Measurements from ENCODE around the gene ARHGAP29. TPM values are rescaled to one million over a fixed set of nuclear protein-coding genes. Genes with fewer than 3 reads are reported as not detected.

ARHGAP29 gene
- total RNA-seq, 1 donor from 2014 or later = 1.5 TPM

DNA sequence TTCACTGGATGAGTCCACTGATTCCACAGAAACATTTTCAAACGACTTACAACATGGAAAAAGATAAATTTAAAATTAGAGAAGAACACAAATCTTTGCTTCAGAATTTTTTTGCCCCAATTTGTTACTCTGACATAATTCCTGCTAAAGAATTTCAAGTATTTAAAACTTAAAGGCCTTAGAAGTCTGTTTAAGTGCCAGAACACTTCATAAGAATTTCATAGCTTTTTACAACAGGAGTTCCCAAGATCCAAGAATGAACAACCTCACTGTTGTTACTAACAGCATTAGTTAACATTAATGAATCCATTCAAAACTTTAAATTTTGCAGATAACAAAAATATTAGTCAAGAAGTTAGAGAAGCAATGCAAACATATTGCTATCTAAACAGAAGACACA is 31.7 kb downstream of the ARHGAP29 start:
- H3K27ac Mint-ChIP-seq (ENCODE audit: unreplicated experiment) = no peak overlapping the region
- TF ChIP-seq, protein P1, sequence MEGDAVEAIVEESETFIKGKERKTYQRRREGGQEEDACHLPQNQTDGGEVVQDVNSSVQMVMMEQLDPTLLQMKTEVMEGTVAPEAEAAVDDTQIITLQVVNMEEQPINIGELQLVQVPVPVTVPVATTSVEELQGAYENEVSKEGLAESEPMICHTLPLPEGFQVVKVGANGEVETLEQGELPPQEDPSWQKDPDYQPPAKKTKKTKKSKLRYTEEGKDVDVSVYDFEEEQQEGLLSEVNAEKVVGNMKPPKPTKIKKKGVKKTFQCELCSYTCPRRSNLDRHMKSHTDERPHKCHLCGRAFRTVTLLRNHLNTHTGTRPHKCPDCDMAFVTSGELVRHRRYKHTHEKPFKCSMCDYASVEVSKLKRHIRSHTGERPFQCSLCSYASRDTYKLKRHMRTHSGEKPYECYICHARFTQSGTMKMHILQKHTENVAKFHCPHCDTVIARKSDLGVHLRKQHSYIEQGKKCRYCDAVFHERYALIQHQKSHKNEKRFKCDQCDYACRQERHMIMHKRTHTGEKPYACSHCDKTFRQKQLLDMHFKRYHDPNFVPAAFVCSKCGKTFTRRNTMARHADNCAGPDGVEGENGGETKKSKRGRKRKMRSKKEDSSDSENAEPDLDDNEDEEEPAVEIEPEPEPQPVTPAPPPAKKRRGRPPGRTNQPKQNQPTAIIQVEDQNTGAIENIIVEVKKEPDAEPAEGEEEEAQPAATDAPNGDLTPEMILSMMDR (conservative IDR thresholded peaks at IDR 0.05) = no peak
- no peaks in the 10 kb centered on the region for H3K4me1 Mint-ChIP-seq
- H3K27me3 Mint-ChIP-seq (ENCODE audit: low read depth) = peaks cover 3% of the 10 kb centered on the region
- no peak overlapping the region for H3K4me3 Mint-ChIP-seq
- H3K9me3 Mint-ChIP-seq = peaks cover 5% of the 10 kb centered on the region
- H3K36me3 Mint-ChIP-seq (ENCODE audit: low read depth) = peaks cover 5% of the 10 kb centered on the region
- no peak for DNase-seq (ENCODE audit: low read depth, low spot score)

DNA sequence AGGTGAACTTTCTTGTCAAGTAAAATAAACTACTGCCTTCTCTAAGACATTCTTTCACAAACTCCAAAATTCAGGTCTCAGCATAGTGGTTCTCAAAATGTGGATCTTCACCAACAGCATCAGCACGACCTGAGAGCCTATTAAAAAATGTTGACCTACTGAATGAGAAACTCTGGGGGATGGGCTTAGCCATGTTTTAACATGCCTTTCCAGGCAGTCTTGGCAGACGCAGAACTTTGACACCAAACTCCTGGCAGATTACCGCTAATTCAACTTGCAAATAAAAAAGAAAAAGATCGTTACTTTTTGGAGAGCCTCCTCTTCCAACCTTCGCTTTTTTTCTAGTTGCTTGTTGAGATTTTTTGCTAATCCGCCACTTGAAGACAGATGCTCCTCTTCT is 35.1 kb downstream of the ARHGAP29 start:
- H3K9me3 Mint-ChIP-seq = no peaks in the 10 kb centered on the region
- H3K4me3 Mint-ChIP-seq = no peak overlapping the region
- H3K27me3 Mint-ChIP-seq (ENCODE audit: low read depth) = peaks cover 3% of the 10 kb centered on the region
- H3K4me1 Mint-ChIP-seq = no peaks in the 10 kb centered on the region
- no peak overlapping the region for H3K27ac Mint-ChIP-seq (ENCODE audit: unreplicated experiment)
- no peak for DNase-seq (ENCODE audit: low read depth, low spot score)
- TF ChIP-seq, protein P1 (conservative IDR thresholded peaks at IDR 0.05) = no peak
- H3K36me3 Mint-ChIP-seq (ENCODE audit: low read depth) = no peaks in the 10 kb centered on the region

DNA sequence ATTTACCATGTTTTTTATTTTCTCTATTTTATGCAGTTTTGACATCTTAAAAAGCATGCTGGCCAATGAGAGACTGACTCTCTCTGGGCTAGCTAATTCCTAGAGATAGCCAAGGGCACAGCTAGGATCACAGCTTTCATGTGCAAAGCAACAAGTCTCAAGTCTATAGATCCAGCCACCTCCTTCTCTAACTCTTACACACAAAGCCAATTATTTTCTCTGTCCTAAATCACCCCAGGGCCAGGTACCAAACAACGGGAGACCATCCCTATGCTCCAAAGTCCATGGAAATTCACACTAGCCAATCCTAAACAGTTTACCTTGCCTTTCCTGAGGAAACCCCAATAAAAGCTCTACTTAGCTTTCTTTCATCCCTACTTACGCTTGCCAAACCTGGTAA is 38.0 kb downstream of the ARHGAP29 start:
- TF ChIP-seq, protein P1 (conservative IDR thresholded peaks at IDR 0.05) = no peak
- Mint-ChIP-seq H3K4me3 (no peak overlapping the region), H3K27ac (ENCODE audit: unreplicated experiment) (no peak overlapping the region), H3K4me1 (no peaks in the 10 kb centered on the region), H3K27me3 (ENCODE audit: low read depth) (peaks cover 3% of the 10 kb centered on the region), H3K36me3 (ENCODE audit: low read depth) (no peaks in the 10 kb centered on the region), H3K9me3 (no peaks in the 10 kb centered on the region)
- no peak for DNase-seq (ENCODE audit: low read depth, low spot score)

DNA sequence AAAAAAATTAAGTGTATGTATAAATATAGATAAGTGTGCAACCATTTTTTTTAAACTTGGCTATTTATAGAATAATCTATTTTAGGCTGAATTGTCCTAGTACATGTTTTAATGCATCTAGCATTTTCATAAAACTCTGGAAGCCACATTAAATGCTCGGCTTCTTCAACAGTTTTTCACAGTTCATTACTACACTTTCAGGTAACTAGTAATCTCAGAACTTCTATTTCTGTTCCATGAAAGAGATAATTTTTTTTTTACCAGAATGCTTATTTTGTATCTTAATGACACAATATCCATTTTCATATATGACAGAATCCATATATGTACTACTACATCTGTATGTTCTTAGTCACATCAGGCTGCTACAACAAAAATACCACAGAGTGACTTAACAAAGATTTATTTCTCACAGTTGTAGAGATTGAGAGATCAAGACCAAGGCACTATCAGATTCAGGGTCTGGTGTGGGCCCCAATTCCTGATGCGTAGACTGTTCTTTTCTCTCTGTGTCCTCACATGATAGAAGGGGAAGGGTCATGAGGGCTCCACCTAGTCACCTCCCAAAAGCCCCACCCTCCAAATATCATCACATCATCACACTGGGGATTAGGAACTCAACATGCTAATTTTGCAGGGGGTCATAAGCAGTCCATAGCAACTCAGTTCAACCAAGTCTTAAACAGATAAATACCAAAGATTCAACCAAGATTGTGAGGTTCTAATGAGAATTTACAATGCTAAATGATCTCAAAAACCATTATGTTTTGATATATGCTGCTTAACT is 43.1 kb downstream of the ARHGAP29 start:
- no peak for DNase-seq (ENCODE audit: low read depth, low spot score)
- H3K27me3 Mint-ChIP-seq (ENCODE audit: low read depth) = no peaks in the 10 kb centered on the region
- H3K36me3 Mint-ChIP-seq (ENCODE audit: low read depth) = no peaks in the 10 kb centered on the region
- TF ChIP-seq, protein P1 (conservative IDR thresholded peaks at IDR 0.05) = no peak
- peaks cover 4% of the 10 kb centered on the region for H3K9me3 Mint-ChIP-seq
- H3K27ac Mint-ChIP-seq (ENCODE audit: unreplicated experiment) = no peak overlapping the region
- H3K4me3 Mint-ChIP-seq = no peak overlapping the region
- H3K4me1 Mint-ChIP-seq = peaks cover 10% of the 10 kb centered on the region

DNA sequence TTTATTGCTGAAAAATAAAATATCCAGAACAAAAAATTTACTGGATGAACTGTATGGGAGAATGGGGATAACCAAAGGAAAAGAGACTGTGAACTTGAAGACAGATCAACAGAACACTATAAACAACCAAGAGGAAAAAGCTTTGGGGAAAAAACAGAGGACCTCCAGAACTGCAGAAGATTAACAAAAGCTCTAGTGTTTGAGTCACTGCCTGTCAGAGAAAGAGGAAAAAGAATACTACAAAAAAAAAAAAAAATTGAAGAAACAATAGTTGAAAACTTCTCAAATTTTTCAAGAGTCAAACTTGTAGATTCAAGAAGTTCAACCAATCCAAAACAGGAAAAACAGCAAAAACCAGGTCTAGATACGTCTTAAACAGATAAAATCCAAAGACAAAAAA is 44.3 kb downstream of the ARHGAP29 start:
- no peak for DNase-seq (ENCODE audit: low read depth, low spot score)
- Mint-ChIP-seq H3K4me1 (peaks cover 10% of the 10 kb centered on the region), H3K27ac (ENCODE audit: unreplicated experiment) (no peak overlapping the region), H3K4me3 (no peak overlapping the region), H3K27me3 (ENCODE audit: low read depth) (no peaks in the 10 kb centered on the region), H3K36me3 (ENCODE audit: low read depth) (no peaks in the 10 kb centered on the region), H3K9me3 (peaks cover 4% of the 10 kb centered on the region)
- TF ChIP-seq, protein P1 (conservative IDR thresholded peaks at IDR 0.05) = no peak

Measured in neural crest cell (in vitro differentiated cells).